ENCODE measurements around the gene TMEM223. TPM values are rescaled to one million over a fixed set of nuclear protein-coding genes. Genes with fewer than 3 reads are reported as not detected.
"Not testable (repeated sequence)": the region's sequence is repeated elsewhere in the genome, so short reads cannot be mapped to it uniquely, and the experiment has no call there.

The TMEM223 gene
- total RNA-seq, 4 donors from 2014 or later: 13.7 to 17.9 (median 15.8) TPM

DNA sequence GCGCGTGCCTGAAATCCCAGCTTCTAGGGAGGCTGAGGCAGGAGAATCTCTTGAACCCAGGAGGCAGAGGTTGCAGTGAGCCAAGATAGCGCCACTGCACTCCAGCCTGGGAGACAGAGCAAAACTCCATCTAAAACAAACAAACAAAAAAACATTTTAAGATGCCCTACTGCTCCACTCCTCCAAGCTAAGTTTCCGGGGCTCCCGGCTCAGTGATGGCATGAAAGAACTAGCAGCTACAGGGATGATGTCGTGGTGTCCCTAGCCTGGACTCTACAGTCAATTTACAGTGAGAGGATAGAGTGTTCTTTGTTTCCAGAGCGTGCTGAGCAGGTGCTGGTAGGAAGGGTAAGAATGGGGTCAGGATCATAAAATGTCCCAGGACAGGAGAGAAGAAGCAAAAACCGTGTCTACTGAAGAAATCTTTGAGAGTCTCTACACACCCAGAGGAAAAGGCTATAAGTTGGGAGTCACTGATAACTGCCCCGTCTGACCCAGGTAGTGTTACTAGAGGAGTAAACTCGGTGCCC is 36.7 kb downstream of the TMEM223 start:
- Histone ChIP-seq H3K9me3 (no peaks in the 10 kb centered on the region), H3K4me3 (no peak overlapping the region), H3K27ac (replicated peaks in 1 of 4) (no peak overlapping the region), H3K36me3 (peaks cover 10 to 18% (median 15%) of the 10 kb centered on the region in 4 donors), H3K27me3 (no peaks in the 10 kb centered on the region), H3K4me1 (peaks cover 17 to 43% (median 37%) of the 10 kb centered on the region in 4 donors)
- intact Hi-C loops (cut with DNase I): no loop called here
- DNase-seq (ENCODE audit: extremely low spot score): no peak
- TF ChIP-seq, protein P1, sequence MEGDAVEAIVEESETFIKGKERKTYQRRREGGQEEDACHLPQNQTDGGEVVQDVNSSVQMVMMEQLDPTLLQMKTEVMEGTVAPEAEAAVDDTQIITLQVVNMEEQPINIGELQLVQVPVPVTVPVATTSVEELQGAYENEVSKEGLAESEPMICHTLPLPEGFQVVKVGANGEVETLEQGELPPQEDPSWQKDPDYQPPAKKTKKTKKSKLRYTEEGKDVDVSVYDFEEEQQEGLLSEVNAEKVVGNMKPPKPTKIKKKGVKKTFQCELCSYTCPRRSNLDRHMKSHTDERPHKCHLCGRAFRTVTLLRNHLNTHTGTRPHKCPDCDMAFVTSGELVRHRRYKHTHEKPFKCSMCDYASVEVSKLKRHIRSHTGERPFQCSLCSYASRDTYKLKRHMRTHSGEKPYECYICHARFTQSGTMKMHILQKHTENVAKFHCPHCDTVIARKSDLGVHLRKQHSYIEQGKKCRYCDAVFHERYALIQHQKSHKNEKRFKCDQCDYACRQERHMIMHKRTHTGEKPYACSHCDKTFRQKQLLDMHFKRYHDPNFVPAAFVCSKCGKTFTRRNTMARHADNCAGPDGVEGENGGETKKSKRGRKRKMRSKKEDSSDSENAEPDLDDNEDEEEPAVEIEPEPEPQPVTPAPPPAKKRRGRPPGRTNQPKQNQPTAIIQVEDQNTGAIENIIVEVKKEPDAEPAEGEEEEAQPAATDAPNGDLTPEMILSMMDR (IDR thresholded peaks at IDR 0.05): no peak
- no peak for TF ChIP-seq EP300 (IDR thresholded peaks at IDR 0.05)
- 87% methylated on average over 10 of the region's 10 CpGs for WGBS

- DNase-seq (ENCODE audit: extremely low spot score): peak; percentile 100
- Histone ChIP-seq H3K27me3 (no peaks in the 10 kb centered on the region), H3K4me3 (peak within 1 kb of the TSS; percentile 67 to 72 (median 70)), H3K36me3 (peaks cover 10 to 25% (median 22%) of the 10 kb centered on the region in 4 donors), H3K4me1 (peaks cover 17 to 48% (median 40%) of the 10 kb centered on the region in 4 donors), H3K27ac (replicated peaks in 1 of 4) (peak within 1 kb of the TSS; percentile 89 to 94 (median 90)), H3K9me3 (no peaks in the 10 kb centered on the region)
- peak; percentile 74 to 96 for TF ChIP-seq POLR2AphosphoS5 (IDR thresholded peaks at IDR 0.05)
- no peak for TF ChIP-seq EP300 (IDR thresholded peaks at IDR 0.05)
- TF ChIP-seq POLR2A (IDR thresholded peaks at IDR 0.05; ENCODE audit: low read depth): peak; percentile 72
- TF ChIP-seq, protein P1 (IDR thresholded peaks at IDR 0.05): peak in 2 of 3 experiments; percentile 11 to 18
- 0% methylated on average over 43 of the region's 47 CpGs for WGBS
- intact Hi-C loops (cut with DNase I): no loop called here
Measured at GRCh38 chr11:62753736-62754603, 37.8 kb downstream of the TMEM223 start, which contains the start of gene ZBTB3. Gene ZBTB3 (minus strand): TSS chr11:62754160. CDS start chr11:62753664, 496 bp downstream.

- intact Hi-C loops (cut with DNase I): no loop called here
- WGBS: 85% methylated on average over 15 of the region's 15 CpGs
Measured at GRCh38 chr11:62752994-62753735, 38.6 kb downstream of the TMEM223 start.

GRCh38 chr11:62752177-62752785 is 39.5 kb downstream of the TMEM223 start:
- 99% methylated on average over 12 of the region's 14 CpGs for WGBS
- TF ChIP-seq, protein P1 (IDR thresholded peaks at IDR 0.05): no peak
- TF ChIP-seq EP300 (IDR thresholded peaks at IDR 0.05) (no peak), POLR2A (IDR thresholded peaks at IDR 0.05; ENCODE audit: low read depth) (no peak), POLR2AphosphoS5 (IDR thresholded peaks at IDR 0.05) (no peak)

More at GRCh38 chr11:62752994-62753735, 38.6 kb downstream of the TMEM223 start:
- peak overlapping the region; percentile 89 to 94 (median 90) for H3K27ac ChIP-seq (replicated peaks in 1 of 4)
- TF ChIP-seq POLR2AphosphoS5 (IDR thresholded peaks at IDR 0.05): no peak
- H3K4me1 ChIP-seq: peaks cover 17 to 48% (median 40%) of the 10 kb centered on the region in 4 donors
- H3K27me3 ChIP-seq: no peaks in the 10 kb centered on the region
- no peak for DNase-seq (ENCODE audit: extremely low spot score)
- H3K36me3 ChIP-seq: peaks cover 10 to 28% (median 27%) of the 10 kb centered on the region in 4 donors
- no peaks in the 10 kb centered on the region for H3K9me3 ChIP-seq
- peak overlapping the region; percentile 67 to 72 (median 70) for H3K4me3 ChIP-seq

GRCh38 chr11:62749931-62750330 is 41.9 kb downstream of the TMEM223 start:
- peaks cover 10 to 28% (median 27%) of the 10 kb centered on the region in 4 donors for H3K36me3 ChIP-seq
- H3K27me3 ChIP-seq; H3K27ac ChIP-seq (replicated peaks in 1 of 4); H3K9me3 ChIP-seq; intact Hi-C loops (cut with DNase I); H3K4me3 ChIP-seq; DNase-seq (ENCODE audit: extremely low spot score): not testable (repeated sequence)
- peaks cover 17 to 48% (median 40%) of the 10 kb centered on the region in 4 donors for H3K4me1 ChIP-seq
- whole genome bisulfite sequencing: 93% methylated on average over 4 of the region's 5 CpGs

More at GRCh38 chr11:62752177-62752785, 39.5 kb downstream of the TMEM223 start:
- H3K9me3 ChIP-seq: no peaks in the 10 kb centered on the region
- peaks cover 10 to 28% (median 27%) of the 10 kb centered on the region in 4 donors for H3K36me3 ChIP-seq
- H3K27me3 ChIP-seq: no peaks in the 10 kb centered on the region
- intact Hi-C loops (cut with DNase I): no loop called here
- no peak overlapping the region for H3K27ac ChIP-seq (replicated peaks in 1 of 4)
- no peak overlapping the region for H3K4me3 ChIP-seq
- peaks cover 17 to 48% (median 40%) of the 10 kb centered on the region in 4 donors for H3K4me1 ChIP-seq
- no peak for DNase-seq (ENCODE audit: extremely low spot score)
